NB4 (cell line): ENCODE measurements around the gene MAML2.

ENCODE experiments used
- CTCF ChIP-seq: IDR thresholded peaks from one replicate; pipeline ENCODE4 v1.5.1; 2012; ENCODE audit warnings: low read depth, low read length
- MAX ChIP-seq: IDR thresholded peaks from 2 replicates; pipeline ENCODE4 v1.6.1; 2011; ENCODE audit warnings: low read depth, low read length

DNA sequence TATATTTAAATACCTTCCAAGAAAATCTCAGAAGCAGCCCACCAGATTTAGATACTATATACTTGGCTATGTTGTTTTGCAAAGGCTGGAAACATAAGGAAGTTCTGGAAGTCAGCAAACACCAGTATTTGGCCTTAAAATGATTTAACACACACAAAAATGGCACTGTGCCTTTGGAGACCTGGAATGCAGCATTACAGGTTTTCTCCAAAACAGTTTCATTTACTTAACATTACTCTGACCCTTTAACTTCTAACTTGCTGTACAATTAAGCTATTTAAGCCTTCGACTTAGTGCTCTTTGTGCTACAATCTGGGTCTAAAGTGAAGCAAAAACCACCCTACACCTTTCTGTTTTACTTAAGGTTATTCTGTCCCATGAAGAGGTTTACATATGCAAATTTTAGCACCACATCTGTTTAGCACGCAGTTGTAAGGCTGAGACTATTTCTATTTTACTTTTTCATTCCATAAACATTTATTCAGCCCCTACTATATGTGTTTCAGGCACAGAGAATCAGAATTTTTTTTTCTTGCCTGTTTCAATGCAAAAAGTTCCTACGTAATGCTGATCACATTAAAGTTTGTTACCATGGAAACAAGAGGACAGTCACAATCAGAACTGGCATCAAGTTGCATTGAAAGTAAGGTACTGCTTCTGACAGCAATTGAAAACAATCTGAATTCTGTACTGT, 70.3 kb downstream of the MAML2 start:
- TF ChIP-seq CTCF (no peak), MAX (no peak)
